Adrenal gland (tissue), 12 donors: ENCODE data around the gene CDH3. TPM values are rescaled to one million over a fixed set of nuclear protein-coding genes. Genes with fewer than 3 reads are reported as not detected.

ENCODE experiments used
- DNase-seq, 7 donors: peaks; one replicate each; pipeline ENCODE4 v3.0.0-alpha.2; 2019 to 2020
- H3K27ac ChIP-seq, 5 donors: fragments of 200-600 bp; sonication (generic) in 4 of 5; 1 replicate in 3 of 5; 2 replicates in 2 of 5; pipeline versions ENCODE4 v1.5.1 to v1.8.0; 2016 to 2020; ENCODE audit warnings: mild to moderate bottlenecking in 1 of 5
- H3K27me3 ChIP-seq: fragments of 200-600 bp; 2 replicates; pipeline ENCODE4 v1.8.0; 2021
- H3K36me3 ChIP-seq, 2 donors: fragments of 200-600 bp; replicated peaks in 1 of 2; 1 replicate in 1 of 2; 2 replicates in 1 of 2; pipeline versions ENCODE4 v1.5.1 to v1.8.0; 2018 to 2022
- H3K4me1 ChIP-seq, 2 donors: fragments of 200-600 bp; replicated peaks in 1 of 2; 1 replicate in 1 of 2; 2 replicates in 1 of 2; pipeline versions ENCODE4 v1.5.1 to v1.8.0; 2018 to 2021
- H3K4me3 ChIP-seq, 4 donors: fragments of 200-600 bp; sonication (generic) in 3 of 4; one replicate each; pipeline ENCODE4 v1.5.1; 2016 to 2018
- H3K9me3 ChIP-seq, 3 donors: fragments of 200-600 bp; sonication (generic) in 1 of 3; replicated peaks in 1 of 3; 1 replicate in 2 of 3; 2 replicates in 1 of 3; pipeline versions ENCODE4 v1.5.1 to v1.8.0; 2016 to 2021
- POLR2A ChIP-seq, 2 donors: fragments of 450-650 bp; IDR thresholded peaks; one replicate each; pipeline ENCODE4 v1.6.1; 2017; ENCODE audit warnings: antibody characterized with exemption in 2 of 2, mild to moderate bottlenecking in 2 of 2, moderate library complexity in 1 of 2
- WGBS, 4 donors: extraction: QIAGEN DNeasy Blood & Tissue Kit in 2 of 4; methylation state at CpG; one replicate each; pipeline versions ENCODE4 v1.1.5 to v1.1.7; 2013 to 2017; 5-methylcytosine and 5-hydroxymethylcytosine counted together
- intact Hi-C, 2 donors: fragments of 100-400 bp; cut with DNase I; formaldehyde crosslinking; loops; one replicate each; pipeline versions ENCODE4 v1.14.1 to v1.15.0; 2022 to 2023
- polyA plus RNA-seq, 3 donors: library from polyadenylated mRNA; stranded (reverse); fragments of 200-250 nt in 2 of 3; fragments of 350-450 nt in 1 of 3; fragmentation: Illumina TruSeq in 1 of 3; extraction: RNeasy Lipid Tissue Mini Kit (QIAGEN cat#74804) in 1 of 3; gene quantifications; one replicate each; pipeline ENCODE4 v1.2.3, GENCODE V29; 2013 to 2014
- total RNA-seq, 9 donors: library from RNA; depleted of rRNA in 4 of 9; stranded (reverse); fragments of >200 nt in 4 of 9; fragments of 120-200 nt in 1 of 9; fragmentation: NEBNext Ultra II Directional in 1 of 9; extraction: Animal tissue kit (Norgen Biotek cat#: 25700) in 1 of 9; gene quantifications; one replicate each; pipeline versions ENCODE4 v1.1.0 to v1.2.4, GENCODE V29; 2013 to 2023
- TF ChIP-seq, protein P1 (sequence below), 6 experiments: fragments of 450-650 bp in 4 of 6; fragments of 200-600 bp in 2 of 6; sonication (generic) in 1 of 6; IDR thresholded peaks; 1 replicate in 5 of 6; 2 replicates in 1 of 6; pipeline versions ENCODE4 v1.5.1 to v1.8.0; 2016 to 2021; ENCODE audit warnings: antibody characterized with exemption in 6 of 6, mild to moderate bottlenecking in 2 of 6, moderate library complexity in 1 of 6
- donor health status: healthy with polysubstance abuse.
- donor health status: Bipolar disorder and iron deficiency.
- donor health status: DM: yes; HTN: yes; CAD: no.
- donor health status: DM: no; HTN: no; CAD: no.
- donor health status: DM: no; HTN: no; CAD: no.
- donor health status: DM: yes; HTN: yes; CAD: no.

The CDH3 gene
- total and polyA plus RNA-seq, 12 donors, result 0.16 to 3.3 (median 1.0) TPM; not detected in 1

DNA sequence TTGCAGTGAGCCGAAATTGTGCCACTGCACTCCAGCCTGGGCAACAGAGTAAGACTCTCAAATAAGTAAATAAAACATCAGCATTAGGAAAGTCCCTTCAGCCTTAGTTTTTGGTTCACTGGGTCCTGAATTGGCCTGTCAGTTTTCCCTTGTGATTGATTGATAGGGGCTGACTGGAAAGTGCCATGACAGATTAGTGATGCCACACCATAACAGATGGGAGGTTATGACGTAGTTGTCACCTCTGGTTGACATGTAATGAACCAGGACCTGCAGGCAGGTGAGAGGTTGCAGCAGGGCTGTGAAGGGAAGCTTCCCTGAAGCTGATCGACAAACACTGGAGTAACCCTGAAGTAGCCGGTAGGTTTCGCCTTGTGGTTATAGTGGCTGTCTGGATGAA is 41.8 kb downstream of the CDH3 start:
- no peak for DNase-seq
- H3K9me3 ChIP-seq, result no peaks in the 10 kb centered on the region
- no peak for TF ChIP-seq POLR2A (IDR thresholded peaks at IDR 0.05)
- TF ChIP-seq, protein P1, sequence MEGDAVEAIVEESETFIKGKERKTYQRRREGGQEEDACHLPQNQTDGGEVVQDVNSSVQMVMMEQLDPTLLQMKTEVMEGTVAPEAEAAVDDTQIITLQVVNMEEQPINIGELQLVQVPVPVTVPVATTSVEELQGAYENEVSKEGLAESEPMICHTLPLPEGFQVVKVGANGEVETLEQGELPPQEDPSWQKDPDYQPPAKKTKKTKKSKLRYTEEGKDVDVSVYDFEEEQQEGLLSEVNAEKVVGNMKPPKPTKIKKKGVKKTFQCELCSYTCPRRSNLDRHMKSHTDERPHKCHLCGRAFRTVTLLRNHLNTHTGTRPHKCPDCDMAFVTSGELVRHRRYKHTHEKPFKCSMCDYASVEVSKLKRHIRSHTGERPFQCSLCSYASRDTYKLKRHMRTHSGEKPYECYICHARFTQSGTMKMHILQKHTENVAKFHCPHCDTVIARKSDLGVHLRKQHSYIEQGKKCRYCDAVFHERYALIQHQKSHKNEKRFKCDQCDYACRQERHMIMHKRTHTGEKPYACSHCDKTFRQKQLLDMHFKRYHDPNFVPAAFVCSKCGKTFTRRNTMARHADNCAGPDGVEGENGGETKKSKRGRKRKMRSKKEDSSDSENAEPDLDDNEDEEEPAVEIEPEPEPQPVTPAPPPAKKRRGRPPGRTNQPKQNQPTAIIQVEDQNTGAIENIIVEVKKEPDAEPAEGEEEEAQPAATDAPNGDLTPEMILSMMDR (IDR thresholded peaks at IDR 0.05), result no peak
- H3K36me3 ChIP-seq, result no peaks in the 10 kb centered on the region
- no peak overlapping the region for H3K4me3 ChIP-seq
- intact Hi-C loops, result no loop called here
- no peak overlapping the region for H3K27ac ChIP-seq
- 88 to 94% (median 91%) methylated on average over 5 of the region's 5 CpGs for WGBS, 4 donors
- no peaks in the 10 kb centered on the region for H3K4me1 ChIP-seq
- H3K27me3 ChIP-seq, result no peaks in the 10 kb centered on the region

DNA sequence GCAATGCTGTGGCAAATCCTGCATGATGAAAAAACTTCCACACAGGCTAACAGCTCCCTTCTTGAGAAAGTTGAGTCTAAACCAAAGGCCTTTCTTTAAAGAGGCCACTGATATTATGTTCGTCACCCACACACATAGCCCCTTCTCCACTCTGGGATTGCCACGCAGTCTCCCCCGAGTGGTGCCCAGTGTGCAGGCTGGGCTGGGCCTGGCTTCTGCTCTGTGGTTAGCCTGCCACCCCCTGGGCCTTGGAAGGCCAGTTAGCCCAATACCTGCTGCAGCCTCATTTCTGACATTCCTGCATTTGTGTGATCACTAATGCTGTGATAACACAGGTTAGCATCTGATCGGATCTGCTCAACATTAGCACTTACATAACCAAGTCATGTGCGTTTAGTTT is 44.8 kb downstream of the CDH3 start:
- DNase-seq, result no peak
- H3K36me3 ChIP-seq, result no peaks in the 10 kb centered on the region
- intact Hi-C loops, result no loop called here
- H3K27ac ChIP-seq, result no peak overlapping the region
- H3K27me3 ChIP-seq, result no peaks in the 10 kb centered on the region
- no peak overlapping the region for H3K4me3 ChIP-seq
- no peaks in the 10 kb centered on the region for H3K4me1 ChIP-seq
- WGBS, 4 donors, result 83 to 97% (median 91%) methylated on average over 5 of the region's 5 CpGs
- H3K9me3 ChIP-seq, result no peaks in the 10 kb centered on the region
- no peak for TF ChIP-seq POLR2A (IDR thresholded peaks at IDR 0.05)
- TF ChIP-seq, protein P1 (IDR thresholded peaks at IDR 0.05), result no peak

DNA sequence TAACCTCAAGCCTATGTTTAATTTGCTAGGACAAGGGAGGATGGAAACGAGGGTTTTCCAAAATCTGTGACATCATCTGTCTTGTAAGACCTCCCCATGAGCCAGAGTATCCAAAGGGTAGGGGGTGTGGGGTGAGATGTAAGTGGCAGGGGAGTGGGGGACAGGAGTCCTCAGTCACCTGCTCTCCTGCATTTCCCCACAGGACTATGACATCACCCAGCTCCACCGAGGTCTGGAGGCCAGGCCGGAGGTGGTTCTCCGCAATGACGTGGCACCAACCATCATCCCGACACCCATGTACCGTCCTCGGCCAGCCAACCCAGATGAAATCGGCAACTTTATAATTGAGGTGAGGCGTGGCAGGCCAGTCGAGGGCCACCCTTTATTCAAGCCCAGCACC is 50.5 kb downstream of the CDH3 start:
- Histone ChIP-seq H3K4me1 (no peaks in the 10 kb centered on the region), H3K36me3 (no peaks in the 10 kb centered on the region), H3K9me3 (no peaks in the 10 kb centered on the region), H3K27me3 (no peaks in the 10 kb centered on the region), H3K4me3 (no peak overlapping the region), H3K27ac (no peak overlapping the region)
- intact Hi-C loops, result no loop called here
- no peak for DNase-seq
- 76 to 85% (median 83%) methylated on average over 7 to 11 of the region's 11 CpGs for WGBS, 4 donors
- TF ChIP-seq, protein P1 (IDR thresholded peaks at IDR 0.05), result no peak
- TF ChIP-seq POLR2A (IDR thresholded peaks at IDR 0.05), result no peak

DNA sequence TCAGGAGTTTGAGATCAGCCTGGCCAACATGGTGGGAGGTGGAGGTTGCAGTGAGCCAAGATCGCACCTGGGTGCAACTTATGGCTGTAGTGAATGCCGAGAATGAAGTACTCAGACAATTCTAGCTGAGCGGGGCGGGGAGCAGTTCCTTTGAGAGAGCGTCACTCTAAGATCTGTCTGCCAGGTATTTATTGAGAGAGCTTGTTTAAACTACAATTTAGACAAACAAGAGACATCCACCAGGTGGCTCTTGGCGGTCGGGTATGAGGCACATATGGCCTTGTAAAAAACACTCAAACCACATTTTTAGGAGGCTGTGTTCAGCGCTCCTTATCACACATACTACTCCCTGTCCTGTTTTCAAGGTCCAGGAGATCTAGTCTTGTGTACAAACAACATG is 51.4 kb downstream of the CDH3 start:
- WGBS, 4 donors, result 83 to 88% (median 86%) methylated on average over 8 of the region's 8 CpGs
- H3K9me3 ChIP-seq, result no peaks in the 10 kb centered on the region
- TF ChIP-seq POLR2A (IDR thresholded peaks at IDR 0.05), result no peak
- TF ChIP-seq, protein P1 (IDR thresholded peaks at IDR 0.05), result no peak
- DNase-seq, result no peak
- no peaks in the 10 kb centered on the region for H3K36me3 ChIP-seq
- H3K27me3 ChIP-seq, result no peaks in the 10 kb centered on the region
- no peak overlapping the region for H3K4me3 ChIP-seq
- intact Hi-C loops, result no loop called here
- H3K4me1 ChIP-seq, result no peaks in the 10 kb centered on the region
- no peak overlapping the region for H3K27ac ChIP-seq
